Progenitor cell of endocrine pancreas (in vitro differentiated cells): Measurements from ENCODE around the gene GRIK3. TPM values are rescaled to one million over a fixed set of nuclear protein-coding genes. Genes with fewer than 3 reads are reported as not detected.
A peak's percentile ranks its signal among the peaks of the same experiment; 100 is the strongest.

ENCODE experiments used
- DNase-seq: peaks from one replicate; pipeline ENCODE4 v3.0.0; 2021; ENCODE audit warnings: low spot score; ENCODE audit not compliant: unreplicated experiment
- H3K27ac Mint-ChIP-seq: 2 replicates; pipeline ENCODE4 v1.8.0; 2021; ENCODE audit warnings: mild to moderate bottlenecking, moderate library complexity, mixed read lengths
- H3K27me3 Mint-ChIP-seq: 2 replicates; pipeline ENCODE4 v1.8.0; 2021; ENCODE audit warnings: mixed read lengths
- H3K36me3 Mint-ChIP-seq: 2 replicates; pipeline ENCODE4 v1.8.0; 2022; ENCODE audit warnings: mixed read lengths; ENCODE audit not compliant: insufficient read depth
- H3K4me1 Mint-ChIP-seq: 2 replicates; pipeline ENCODE4 v1.8.0; 2021; ENCODE audit warnings: low read depth, mixed read lengths
- H3K4me3 Mint-ChIP-seq: 2 replicates; pipeline ENCODE4 v1.8.0; 2021; ENCODE audit warnings: low read depth, mild to moderate bottlenecking, moderate library complexity, mixed read lengths
- H3K9me3 Mint-ChIP-seq: 2 replicates; pipeline ENCODE4 v1.8.0; 2021; ENCODE audit warnings: low read depth, mixed read lengths
- CTCF ChIP-seq: fragments of 200-600 bp; sonication (generic); IDR thresholded peaks from one replicate; pipeline ENCODE4 v1.5.0; 2021; ENCODE audit warnings: antibody characterized with exemption, mild to moderate bottlenecking; ENCODE audit not compliant: unreplicated experiment
- total RNA-seq: library from RNA; stranded (reverse); gene quantifications from 2 replicates; pipeline ENCODE4 v1.2.1, GENCODE V29; 2021

GRIK3 gene
- total RNA-seq, 1 donor from 2014 or later: 0.41 TPM

GRCh38 chr1:37035796-37036666 lies 1.7 kb upstream of the GRIK3 start:
- peaks cover 82% of the 10 kb centered on the region for H3K27me3 Mint-ChIP-seq
- H3K4me3 Mint-ChIP-seq: no peak overlapping the region
- no peak for DNase-seq
- no peak overlapping the region for H3K27ac Mint-ChIP-seq
- TF ChIP-seq CTCF: peak; percentile 18
- no peaks in the 10 kb centered on the region for H3K36me3 Mint-ChIP-seq
- no peaks in the 10 kb centered on the region for H3K9me3 Mint-ChIP-seq
- peaks cover 4% of the 10 kb centered on the region for H3K4me1 Mint-ChIP-seq

GRCh38 chr1:37035014-37035691 lies 838 bp upstream of the GRIK3 start:
- no peak for DNase-seq
- no peak overlapping the region for H3K27ac Mint-ChIP-seq
- no peaks in the 10 kb centered on the region for H3K9me3 Mint-ChIP-seq

GRCh38 chr1:37033355-37034101 lies 787 bp downstream of the GRIK3 start:
- H3K27me3 Mint-ChIP-seq: peaks cover 81% of the 10 kb centered on the region
- peaks cover 4% of the 10 kb centered on the region for H3K4me1 Mint-ChIP-seq
- no peak overlapping the region for H3K27ac Mint-ChIP-seq
- no peaks in the 10 kb centered on the region for H3K9me3 Mint-ChIP-seq
- DNase-seq: no peak
- H3K4me3 Mint-ChIP-seq: peak overlapping the region; percentile 21
- no peaks in the 10 kb centered on the region for H3K36me3 Mint-ChIP-seq
- TF ChIP-seq CTCF: peak; percentile 11

More at GRCh38 chr1:37035014-37035691, 838 bp upstream of the GRIK3 start:
- peak overlapping the region; percentile 25 for H3K4me3 Mint-ChIP-seq
- H3K27me3 Mint-ChIP-seq: peaks cover 81% of the 10 kb centered on the region
- no peak for TF ChIP-seq CTCF
- H3K4me1 Mint-ChIP-seq: peaks cover 4% of the 10 kb centered on the region
- no peaks in the 10 kb centered on the region for H3K36me3 Mint-ChIP-seq

- Mint-ChIP-seq H3K4me3 (peak overlapping the region; percentile 29), H3K36me3 (no peaks in the 10 kb centered on the region), H3K27ac (no peak overlapping the region), H3K4me1 (peaks cover 4% of the 10 kb centered on the region), H3K27me3 (peaks cover 81% of the 10 kb centered on the region), H3K9me3 (no peaks in the 10 kb centered on the region)
- TF ChIP-seq CTCF: no peak
- no peak for DNase-seq
Observed at GRCh38 chr1:37032660-37033354, 1.5 kb downstream of the GRIK3 start.

- peaks cover 4% of the 10 kb centered on the region for H3K4me1 Mint-ChIP-seq
- H3K27me3 Mint-ChIP-seq: peaks cover 82% of the 10 kb centered on the region
- no peaks in the 10 kb centered on the region for H3K36me3 Mint-ChIP-seq
- no peaks in the 10 kb centered on the region for H3K9me3 Mint-ChIP-seq
- no peak overlapping the region for H3K27ac Mint-ChIP-seq
- DNase-seq: no peak
- no peak overlapping the region for H3K4me3 Mint-ChIP-seq
- TF ChIP-seq CTCF: no peak
Observed at GRCh38 chr1:37031871-37032270, 2.4 kb downstream of the GRIK3 start.
